GM12801 (cell line): Measurements from ENCODE around the gene ACRV1.

ENCODE experiments used
- TF ChIP-seq, protein P1 (sequence below): IDR thresholded peaks from one replicate; pipeline ENCODE4 v1.5.1; 2011; ENCODE audit warnings: control low read depth; ENCODE audit not compliant: insufficient read length; ENCODE audit errors: extremely low read depth

ACRV1 gene

DNA sequence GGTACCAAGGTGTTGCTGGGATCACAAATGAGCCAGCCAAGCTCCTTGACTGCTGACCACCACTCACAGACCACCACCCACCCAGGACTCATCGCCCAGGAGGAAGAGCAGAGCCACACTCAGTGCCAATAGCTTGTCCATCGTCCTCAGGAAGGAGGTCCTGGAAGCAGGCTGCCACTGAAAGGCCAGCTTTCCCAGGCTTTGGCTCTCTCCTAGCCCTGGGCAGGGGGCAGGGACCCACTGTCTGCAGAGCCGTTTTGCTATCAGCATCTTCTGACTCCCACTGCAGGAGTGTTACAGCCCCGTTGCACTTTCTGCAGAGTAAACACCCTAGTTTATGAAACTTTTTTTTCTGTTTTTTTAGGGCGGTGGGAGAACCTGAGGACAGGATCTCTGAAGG, 12.2 kb upstream of the ACRV1 start:
- TF ChIP-seq, protein P1, sequence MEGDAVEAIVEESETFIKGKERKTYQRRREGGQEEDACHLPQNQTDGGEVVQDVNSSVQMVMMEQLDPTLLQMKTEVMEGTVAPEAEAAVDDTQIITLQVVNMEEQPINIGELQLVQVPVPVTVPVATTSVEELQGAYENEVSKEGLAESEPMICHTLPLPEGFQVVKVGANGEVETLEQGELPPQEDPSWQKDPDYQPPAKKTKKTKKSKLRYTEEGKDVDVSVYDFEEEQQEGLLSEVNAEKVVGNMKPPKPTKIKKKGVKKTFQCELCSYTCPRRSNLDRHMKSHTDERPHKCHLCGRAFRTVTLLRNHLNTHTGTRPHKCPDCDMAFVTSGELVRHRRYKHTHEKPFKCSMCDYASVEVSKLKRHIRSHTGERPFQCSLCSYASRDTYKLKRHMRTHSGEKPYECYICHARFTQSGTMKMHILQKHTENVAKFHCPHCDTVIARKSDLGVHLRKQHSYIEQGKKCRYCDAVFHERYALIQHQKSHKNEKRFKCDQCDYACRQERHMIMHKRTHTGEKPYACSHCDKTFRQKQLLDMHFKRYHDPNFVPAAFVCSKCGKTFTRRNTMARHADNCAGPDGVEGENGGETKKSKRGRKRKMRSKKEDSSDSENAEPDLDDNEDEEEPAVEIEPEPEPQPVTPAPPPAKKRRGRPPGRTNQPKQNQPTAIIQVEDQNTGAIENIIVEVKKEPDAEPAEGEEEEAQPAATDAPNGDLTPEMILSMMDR: no peak

DNA sequence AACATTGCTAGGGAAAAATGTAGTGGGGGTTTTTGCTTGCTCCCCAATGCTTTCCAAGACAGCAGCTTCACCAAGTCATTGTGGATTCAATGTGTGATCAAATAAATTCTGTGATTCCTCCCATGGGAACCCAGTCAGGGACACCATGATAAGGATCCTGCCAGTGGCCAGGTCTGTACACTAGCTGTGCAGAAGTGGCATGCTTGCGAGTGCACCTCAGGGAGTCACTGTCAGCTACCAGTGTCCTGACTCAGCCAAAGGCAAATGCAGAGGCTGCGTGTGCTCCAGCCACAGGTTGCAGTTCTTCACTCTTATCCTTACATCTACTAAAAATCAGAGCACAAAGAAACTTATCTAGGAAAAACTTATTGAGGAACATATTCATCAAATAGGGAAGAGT, 9.4 kb upstream of the ACRV1 start:
- TF ChIP-seq, protein P1: no peak

DNA sequence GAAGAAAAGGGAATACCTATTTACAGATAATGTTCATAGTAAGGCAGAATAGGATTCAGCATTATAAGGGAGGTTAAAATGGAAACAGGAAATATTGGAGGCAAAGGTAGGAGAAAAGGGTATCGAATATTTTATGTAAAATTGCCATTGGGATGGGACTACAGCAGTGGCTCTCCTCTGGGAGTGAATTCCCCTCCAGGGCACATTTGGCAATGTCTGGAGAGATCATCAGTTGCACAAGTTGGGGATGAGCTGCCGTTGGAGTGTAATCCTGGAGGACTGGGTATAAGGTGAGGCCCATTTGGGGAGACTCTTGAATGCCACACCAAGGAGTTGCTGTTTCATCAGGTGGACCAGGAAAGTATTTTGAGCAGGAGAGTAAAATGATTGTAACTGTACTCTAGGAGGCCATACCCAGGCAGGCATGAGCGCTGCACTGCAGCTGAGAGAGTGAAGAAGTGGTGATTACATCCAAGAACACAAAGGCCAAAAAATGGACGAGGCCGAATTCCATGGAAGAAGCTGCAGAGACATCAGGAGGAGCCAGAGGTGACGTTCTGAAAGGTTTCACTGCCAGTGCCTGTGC, 8.7 kb upstream of the ACRV1 start:
- TF ChIP-seq, protein P1: no peak

DNA sequence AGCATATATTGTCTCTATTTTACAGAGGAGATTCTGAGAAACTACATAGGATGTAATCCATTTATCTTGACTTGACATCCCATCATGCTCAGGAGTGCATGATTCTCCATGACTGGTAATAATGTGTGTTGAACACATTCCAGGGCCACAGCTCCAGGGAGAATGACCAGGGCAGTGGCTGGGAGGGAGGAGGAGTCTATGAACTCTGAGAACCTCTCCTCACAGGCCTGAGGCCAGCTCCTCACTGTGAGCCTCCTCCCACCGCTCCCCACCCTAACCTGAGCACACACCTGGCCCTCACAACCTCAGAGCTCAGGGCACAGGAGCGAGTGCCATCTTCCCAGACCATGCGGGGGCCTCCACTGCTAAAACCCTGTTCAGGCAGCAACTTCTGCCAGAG, 8.0 kb upstream of the ACRV1 start:
- TF ChIP-seq, protein P1: no peak

DNA sequence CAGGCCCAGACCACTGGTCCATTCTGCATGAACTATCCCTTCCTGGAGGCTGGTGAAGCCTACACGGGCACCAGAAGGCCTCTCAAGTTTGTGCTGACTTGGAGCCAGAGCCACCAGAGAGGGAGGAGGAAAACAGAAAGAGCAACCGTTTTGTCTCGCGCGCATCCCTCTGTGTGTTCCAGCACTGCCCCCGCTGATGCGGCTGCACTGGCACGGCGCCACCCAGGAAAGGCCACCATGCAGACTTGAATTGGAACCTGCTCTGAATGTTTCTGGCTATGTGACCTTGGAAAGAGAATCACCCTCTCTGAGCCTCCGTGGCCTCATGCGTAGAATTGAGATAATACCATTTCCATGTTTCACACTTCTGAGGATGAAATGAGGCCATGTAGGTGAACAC, 7.4 kb upstream of the ACRV1 start:
- TF ChIP-seq, protein P1: no peak

DNA sequence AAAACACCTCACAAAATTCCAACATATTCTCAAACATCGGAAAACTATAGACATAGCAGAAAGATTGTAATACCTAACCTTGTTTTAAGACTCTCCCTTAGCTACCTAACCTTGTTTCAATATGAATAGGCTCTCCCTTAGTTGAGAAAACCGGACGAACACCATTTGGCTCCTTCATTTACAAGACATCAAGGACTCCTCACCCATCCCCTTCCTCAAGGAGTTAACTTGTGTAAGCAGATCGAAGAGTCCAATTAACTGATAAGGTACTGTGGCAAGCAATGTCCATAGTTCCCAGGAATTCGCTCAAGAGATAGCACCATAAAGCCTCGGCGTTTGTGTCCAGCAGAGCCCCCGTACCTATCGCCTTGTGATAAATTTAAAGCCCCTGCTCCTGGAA, 4.6 kb upstream of the ACRV1 start:
- TF ChIP-seq, protein P1: no peak

DNA sequence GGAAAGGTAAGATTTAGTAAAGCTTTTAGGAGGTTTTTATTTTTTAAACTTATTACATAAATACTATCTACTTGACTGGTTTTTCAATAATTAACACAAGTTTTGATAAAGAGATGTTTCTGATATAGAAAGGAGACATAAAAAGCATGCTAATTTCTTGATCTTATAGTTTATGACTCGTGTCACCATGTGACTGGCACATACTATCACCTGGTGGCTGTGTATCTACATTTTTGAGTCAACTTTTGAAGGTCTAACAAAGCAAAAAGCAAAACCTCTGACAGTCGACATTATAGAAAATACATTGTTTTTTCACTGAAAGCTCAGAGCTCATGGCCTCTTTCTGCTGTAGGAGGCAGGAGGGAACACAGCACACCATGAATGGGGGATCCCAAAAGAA, 810 bp downstream of the ACRV1 start:
- TF ChIP-seq, protein P1: no peak
